ENCODE measurements around the gene MBTPS1. TPM values are rescaled to one million over a fixed set of nuclear protein-coding genes. Genes with fewer than 3 reads are reported as not detected.

MBTPS1 gene
- total RNA-seq, 4 donors from 2014 or later: 57.0 to 98.8 (median 81.4) TPM

GRCh38 chr16:84056933-84057332 is 59.8 kb downstream of the MBTPS1 start:
- no peak overlapping the region for H3K4me3 ChIP-seq (ENCODE audit: low read depth, poor library complexity, severe bottlenecking)
- intact Hi-C loops (cut with DNase I; ENCODE audit: low total_unique reads): no loop called here
- no peak for TF ChIP-seq CTCF (IDR thresholded peaks at IDR 0.05)
- no peak for TF ChIP-seq POLR2A (IDR thresholded peaks at IDR 0.05)
- peak in 1 of 2 donors; percentile 14 for DNase-seq (ENCODE audit: low spot score in 2 of 2)
- 87 to 93% methylated on average over 7 of the region's 7 CpGs for WGBS, 2 donors

GRCh38 chr16:84055801-84056634 is 60.7 kb downstream of the MBTPS1 start:
- intact Hi-C loops (cut with DNase I; ENCODE audit: low total_unique reads): no loop called here
- H3K4me3 ChIP-seq (ENCODE audit: low read depth, poor library complexity, severe bottlenecking): no peak overlapping the region
- no peak for TF ChIP-seq POLR2A (IDR thresholded peaks at IDR 0.05)
- no peak for TF ChIP-seq CTCF (IDR thresholded peaks at IDR 0.05)
- DNase-seq (ENCODE audit: low spot score in 2 of 2): peak in 1 of 2 donors; percentile 56
- WGBS, 2 donors: 85 to 86% methylated on average over 19 of the region's 19 CpGs

- peak in 1 of 2 donors; percentile 57 for DNase-seq (ENCODE audit: low spot score in 2 of 2)
- WGBS, 2 donors: 58 to 62% methylated on average over 5 of the region's 5 CpGs
- intact Hi-C loops (cut with DNase I; ENCODE audit: low total_unique reads): no loop called here
- TF ChIP-seq CTCF (IDR thresholded peaks at IDR 0.05) (no peak), POLR2A (IDR thresholded peaks at IDR 0.05) (no peak)
- no peak overlapping the region for H3K4me3 ChIP-seq (ENCODE audit: low read depth, poor library complexity, severe bottlenecking)
These were observed 61.4 kb downstream of the MBTPS1 start for GRCh38 chr16:84055366-84055765.

GRCh38 chr16:84054916-84055315 is 61.8 kb downstream of the MBTPS1 start:
- intact Hi-C loops (cut with DNase I; ENCODE audit: low total_unique reads): no loop called here
- TF ChIP-seq POLR2A (IDR thresholded peaks at IDR 0.05): no peak
- TF ChIP-seq CTCF (IDR thresholded peaks at IDR 0.05): no peak
- WGBS, 2 donors: 82 to 83% methylated on average over 13 of the region's 13 CpGs
- peak in 1 of 2 donors; percentile 80 for DNase-seq (ENCODE audit: low spot score in 2 of 2)
- no peak overlapping the region for H3K4me3 ChIP-seq (ENCODE audit: low read depth, poor library complexity, severe bottlenecking)

- peak in 1 of 2 donors; percentile 61 for DNase-seq (ENCODE audit: low spot score in 2 of 2)
- TF ChIP-seq POLR2A (IDR thresholded peaks at IDR 0.05): no peak
- no peak for TF ChIP-seq CTCF (IDR thresholded peaks at IDR 0.05)
- WGBS, 2 donors: 95 to 96% methylated on average over 16 of the region's 16 CpGs
- intact Hi-C loops (cut with DNase I; ENCODE audit: low total_unique reads): no loop called here
- no peak overlapping the region for H3K4me3 ChIP-seq (ENCODE audit: low read depth, poor library complexity, severe bottlenecking)
These were observed 62.5 kb downstream of the MBTPS1 start for GRCh38 chr16:84054271-84054670.
